Endodermal cell (in vitro differentiated cells): ENCODE data around the gene KCNQ1. TPM values are rescaled to one million over a fixed set of nuclear protein-coding genes. Genes with fewer than 3 reads are reported as not detected.

Experiments used
- DNase-seq: peaks from one replicate; pipeline ENCODE4 v3.0.0-alpha.2; 2017
- H3K27ac ChIP-seq: 2 replicates; pipeline ENCODE4 v1.5.1; 2013; ENCODE audit warnings: mild to moderate bottlenecking, low read depth, low read length, moderate library complexity
- H3K27me3 ChIP-seq: 2 replicates; pipeline ENCODE4 v1.6.1; 2013; ENCODE audit warnings: mild to moderate bottlenecking, low read length, moderate library complexity; ENCODE audit not compliant: insufficient read depth, control insufficient read depth, poor library complexity, severe bottlenecking
- H3K36me3 ChIP-seq: 2 replicates; pipeline ENCODE4 v1.7.0; 2013; ENCODE audit warnings: mild to moderate bottlenecking, low read length, moderate library complexity; ENCODE audit not compliant: control insufficient read depth, insufficient read depth
- H3K4me1 ChIP-seq: one replicate; pipeline ENCODE4 v1.7.0; 2013; ENCODE audit warnings: low read length; ENCODE audit not compliant: control insufficient read depth, insufficient read depth
- H3K4me3 ChIP-seq: 2 replicates; pipeline ENCODE4 v1.5.1; 2013; ENCODE audit warnings: mild to moderate bottlenecking, low read length, moderate library complexity
- H3K9ac ChIP-seq: 2 replicates; pipeline ENCODE4 v1.6.1; 2013; ENCODE audit warnings: mild to moderate bottlenecking, low read length, moderate library complexity; ENCODE audit not compliant: poor library complexity, severe bottlenecking; ENCODE audit errors: extremely low read depth
- H3K9me3 ChIP-seq: 2 replicates; pipeline ENCODE4 v1.6.1; 2013; ENCODE audit warnings: mild to moderate bottlenecking, low read length, moderate library complexity; ENCODE audit not compliant: control insufficient read depth
- H3K27ac Mint-ChIP-seq: 2 replicates; pipeline ENCODE4 v1.8.0; 2020; ENCODE audit warnings: mixed read lengths
- H3K27me3 Mint-ChIP-seq: 2 replicates; pipeline ENCODE4 v1.8.0; 2021; ENCODE audit warnings: mild to moderate bottlenecking, mixed read lengths; ENCODE audit not compliant: insufficient read depth
- H3K36me3 Mint-ChIP-seq: 2 replicates; pipeline ENCODE4 v1.8.0; 2020; ENCODE audit warnings: low read depth, mixed read lengths
- H3K4me1 Mint-ChIP-seq: 2 replicates; pipeline ENCODE4 v1.8.0; 2020; ENCODE audit warnings: mixed read lengths
- H3K4me3 Mint-ChIP-seq: 2 replicates; pipeline ENCODE4 v1.8.0; 2020; ENCODE audit warnings: mild to moderate bottlenecking, moderate library complexity, mixed read lengths
- H3K9me3 Mint-ChIP-seq: 2 replicates; pipeline ENCODE4 v1.8.0; 2020; ENCODE audit warnings: mild to moderate bottlenecking, mixed read lengths
- CTCF ChIP-seq: fragments of 200-600 bp; sonication (generic); conservative IDR thresholded peaks from 2 replicates; pipeline ENCODE4 v1.5.0; 2021; ENCODE audit warnings: antibody characterized with exemption, mild to moderate bottlenecking
- WGBS, 2 experiments: methylation state at CpG; one replicate each; pipeline versions ENCODE4 v1.1.5 to v1.1.7; 2013; ENCODE audit warnings: missing lambda C conversion rate in 2 of 2, mixed read lengths in 1 of 2; ENCODE audit not compliant: insufficient coverage in 1 of 2, insufficient read length in 1 of 2; 5-methylcytosine and 5-hydroxymethylcytosine counted together
- total RNA-seq, 2 donors: library from RNA; stranded (reverse); fragmentation: NEBNext Ultra II Directional in 1 of 2; extraction: Animal tissue kit (Norgen Biotek cat#: 25700) in 1 of 2; gene quantifications; 2 replicates in 1 of 2; 3 replicates in 1 of 2; pipeline ENCODE4 v1.2.1, GENCODE V29; 2021

The KCNQ1 gene
- total RNA-seq, 2 donors from 2014 or later: 1.8 to 3.5 TPM

- TF ChIP-seq CTCF: peak; percentile 42
- no peaks in the 10 kb centered on the region for H3K36me3 Mint-ChIP-seq
- Histone ChIP-seq H3K4me1 (no peaks in the 10 kb centered on the region), H3K9me3 (no peaks in the 10 kb centered on the region), H3K27ac (no peak overlapping the region), H3K36me3 (no peaks in the 10 kb centered on the region), H3K4me3 (no peak overlapping the region), H3K9ac (no peak overlapping the region), H3K27me3 (peaks cover 21% of the 10 kb centered on the region)
- H3K4me3 Mint-ChIP-seq: no peak overlapping the region
- H3K9me3 Mint-ChIP-seq: peaks cover 9% of the 10 kb centered on the region
- no peaks in the 10 kb centered on the region for H3K4me1 Mint-ChIP-seq
- peaks cover 55% of the 10 kb centered on the region for H3K27me3 Mint-ChIP-seq
- DNase-seq: no peak
- no peak overlapping the region for H3K27ac Mint-ChIP-seq
- 90 to 99% methylated on average over 14 to 27 of the region's 27 CpGs for WGBS, 2 experiments
Measured at GRCh38 chr11:2473361-2474058, 28.7 kb downstream of the KCNQ1 start.

GRCh38 chr11:2474059-2474901, 29.5 kb downstream of the KCNQ1 start:
- no peak for DNase-seq
- 87 to 88% methylated on average over 13 to 19 of the region's 19 CpGs for WGBS, 2 experiments
- peaks cover 17% of the 10 kb centered on the region for H3K9me3 Mint-ChIP-seq
- H3K9me3 ChIP-seq: peaks cover 2% of the 10 kb centered on the region
- H3K4me3 ChIP-seq: no peak overlapping the region
- TF ChIP-seq CTCF: no peak
- H3K36me3 Mint-ChIP-seq: no peaks in the 10 kb centered on the region
- no peaks in the 10 kb centered on the region for H3K4me1 ChIP-seq
- H3K4me1 Mint-ChIP-seq: no peaks in the 10 kb centered on the region
- peaks cover 15% of the 10 kb centered on the region for H3K27me3 ChIP-seq
- H3K27me3 Mint-ChIP-seq: peaks cover 53% of the 10 kb centered on the region
- no peaks in the 10 kb centered on the region for H3K36me3 ChIP-seq
- H3K27ac Mint-ChIP-seq: no peak overlapping the region
- H3K9ac ChIP-seq: no peak overlapping the region
- H3K4me3 Mint-ChIP-seq: no peak overlapping the region
- H3K27ac ChIP-seq: no peak overlapping the region

- Mint-ChIP-seq H3K27me3 (peaks cover 54% of the 10 kb centered on the region), H3K4me1 (no peaks in the 10 kb centered on the region), H3K27ac (no peak overlapping the region), H3K4me3 (no peak overlapping the region), H3K9me3 (peaks cover 27% of the 10 kb centered on the region), H3K36me3 (no peaks in the 10 kb centered on the region)
- Histone ChIP-seq H3K27ac (no peak overlapping the region), H3K4me1 (no peaks in the 10 kb centered on the region), H3K4me3 (no peak overlapping the region), H3K9ac (no peak overlapping the region), H3K9me3 (peaks cover 8% of the 10 kb centered on the region), H3K27me3 (peaks cover 12% of the 10 kb centered on the region), H3K36me3 (no peaks in the 10 kb centered on the region)
- no peak for TF ChIP-seq CTCF
- no peak for DNase-seq
- WGBS, 2 experiments: 71 to 85% methylated on average over 12 to 17 of the region's 17 CpGs
Measured at GRCh38 chr11:2475136-2475918, 30.5 kb downstream of the KCNQ1 start.
